Esophagus muscularis mucosa (tissue), 4 donors: Measurements from ENCODE around the gene CTIF.

Experiments used
- EP300 ChIP-seq: sonication (generic); formaldehyde crosslinking; IDR thresholded peaks from one replicate; pipeline ENCODE4 v1.6.1; 2017; ENCODE audit warnings: antibody characterized with exemption
- POLR2A ChIP-seq: fragments of 450-650 bp; IDR thresholded peaks from one replicate; pipeline ENCODE4 v1.6.1; 2017; ENCODE audit warnings: antibody characterized with exemption, moderate library complexity, mild to moderate bottlenecking, low read depth
- POLR2AphosphoS5 ChIP-seq, 2 donors: sonication (generic); formaldehyde crosslinking; IDR thresholded peaks; one replicate each; pipeline ENCODE4 v1.6.1; 2017; ENCODE audit warnings: antibody characterized with exemption in 2 of 2
- TF ChIP-seq, protein P1 (sequence below), 3 experiments: fragments of 200-600 bp in 2 of 3; fragments of 450-650 bp in 1 of 3; sonication (generic) in 2 of 3; IDR thresholded peaks; one replicate each; pipeline ENCODE4 v1.5.1; 2017 to 2019; ENCODE audit warnings: antibody characterized with exemption in 3 of 3, mild to moderate bottlenecking in 2 of 3, moderate library complexity in 1 of 3

DNA sequence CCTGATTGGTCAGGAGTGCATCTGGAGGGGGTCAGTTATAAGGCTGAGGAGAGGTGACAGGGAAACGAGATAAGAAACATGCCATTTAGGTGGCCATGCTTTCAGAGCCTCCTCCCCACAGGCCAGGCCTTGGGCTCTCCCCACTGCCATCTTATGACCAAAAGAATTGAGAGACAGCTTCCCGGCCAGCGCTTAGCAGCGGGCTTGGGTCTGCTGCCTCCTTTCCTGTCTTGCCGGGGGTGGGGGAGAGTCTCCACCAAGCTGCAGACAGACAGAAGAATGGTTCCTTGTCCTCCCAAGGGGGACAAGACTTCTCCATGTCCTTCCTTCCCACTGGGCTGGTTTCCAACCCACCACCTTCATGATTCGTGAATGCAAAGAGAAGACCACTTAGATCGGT is 240.6 kb downstream of the CTIF start:
- TF ChIP-seq, protein P1, sequence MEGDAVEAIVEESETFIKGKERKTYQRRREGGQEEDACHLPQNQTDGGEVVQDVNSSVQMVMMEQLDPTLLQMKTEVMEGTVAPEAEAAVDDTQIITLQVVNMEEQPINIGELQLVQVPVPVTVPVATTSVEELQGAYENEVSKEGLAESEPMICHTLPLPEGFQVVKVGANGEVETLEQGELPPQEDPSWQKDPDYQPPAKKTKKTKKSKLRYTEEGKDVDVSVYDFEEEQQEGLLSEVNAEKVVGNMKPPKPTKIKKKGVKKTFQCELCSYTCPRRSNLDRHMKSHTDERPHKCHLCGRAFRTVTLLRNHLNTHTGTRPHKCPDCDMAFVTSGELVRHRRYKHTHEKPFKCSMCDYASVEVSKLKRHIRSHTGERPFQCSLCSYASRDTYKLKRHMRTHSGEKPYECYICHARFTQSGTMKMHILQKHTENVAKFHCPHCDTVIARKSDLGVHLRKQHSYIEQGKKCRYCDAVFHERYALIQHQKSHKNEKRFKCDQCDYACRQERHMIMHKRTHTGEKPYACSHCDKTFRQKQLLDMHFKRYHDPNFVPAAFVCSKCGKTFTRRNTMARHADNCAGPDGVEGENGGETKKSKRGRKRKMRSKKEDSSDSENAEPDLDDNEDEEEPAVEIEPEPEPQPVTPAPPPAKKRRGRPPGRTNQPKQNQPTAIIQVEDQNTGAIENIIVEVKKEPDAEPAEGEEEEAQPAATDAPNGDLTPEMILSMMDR (IDR thresholded peaks at IDR 0.05), result no peak
- TF ChIP-seq POLR2A (no peak), POLR2AphosphoS5 (IDR thresholded peaks at IDR 0.05) (no peak), EP300 (no peak)
